KOPT-K1 (cell line): ENCODE data around the gene TUBA4B.
A peak's percentile ranks its signal among the peaks of the same experiment; 100 is the strongest.

Experiments used
- H3K27ac ChIP-seq: fragments of 200-600 bp; sonication (generic); 2 replicates; pipeline ENCODE4 v1.5.1; 2016; ENCODE audit warnings: antibody characterized with exemption, mild to moderate bottlenecking, low read depth, low read length; ENCODE audit not compliant: poor library complexity, severe bottlenecking
- H3K36me3 ChIP-seq: fragments of 200-600 bp; sonication (generic); 2 replicates; pipeline ENCODE4 v1.5.1; 2017; ENCODE audit warnings: antibody characterized with exemption, mild to moderate bottlenecking, low read length, moderate library complexity; ENCODE audit not compliant: insufficient read depth
- H3K9me3 ChIP-seq: fragments of 200-600 bp; sonication (generic); 2 replicates; pipeline ENCODE4 v1.5.1; 2017; ENCODE audit warnings: antibody characterized with exemption, low read length, mild to moderate bottlenecking; ENCODE audit not compliant: insufficient read depth, poor library complexity, severe bottlenecking

The TUBA4B gene

DNA sequence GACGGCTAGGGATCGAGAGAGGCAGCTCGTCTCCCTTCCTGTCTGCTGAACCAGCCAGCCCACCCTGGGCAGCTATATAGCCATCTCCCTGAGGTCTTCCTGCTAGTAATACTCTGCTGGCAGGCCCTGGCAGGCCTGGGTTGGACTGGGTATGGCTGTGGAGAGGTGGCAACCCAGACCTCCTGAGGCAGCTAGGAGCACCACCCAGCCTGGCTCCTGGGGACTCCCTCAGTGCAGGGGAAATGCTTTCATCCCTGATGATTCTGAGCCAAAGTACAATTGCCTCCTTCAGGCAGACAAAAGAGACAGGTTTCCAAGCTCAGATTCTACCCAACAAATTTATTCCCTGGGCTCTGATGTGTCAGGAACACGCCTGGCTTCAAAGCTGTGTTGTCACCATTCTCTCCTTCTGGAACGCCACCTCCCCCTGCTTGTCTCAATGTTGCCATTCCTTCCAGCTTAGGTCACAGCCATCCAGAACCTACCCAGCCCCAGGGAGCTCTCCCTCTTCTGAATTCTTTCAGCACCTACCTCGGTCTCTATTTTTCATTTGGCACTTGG, 21.4 kb downstream of the TUBA4B start:
- H3K9me3 ChIP-seq = no peaks in the 10 kb centered on the region
- H3K27ac ChIP-seq = no peak overlapping the region
- no peaks in the 10 kb centered on the region for H3K36me3 ChIP-seq

DNA sequence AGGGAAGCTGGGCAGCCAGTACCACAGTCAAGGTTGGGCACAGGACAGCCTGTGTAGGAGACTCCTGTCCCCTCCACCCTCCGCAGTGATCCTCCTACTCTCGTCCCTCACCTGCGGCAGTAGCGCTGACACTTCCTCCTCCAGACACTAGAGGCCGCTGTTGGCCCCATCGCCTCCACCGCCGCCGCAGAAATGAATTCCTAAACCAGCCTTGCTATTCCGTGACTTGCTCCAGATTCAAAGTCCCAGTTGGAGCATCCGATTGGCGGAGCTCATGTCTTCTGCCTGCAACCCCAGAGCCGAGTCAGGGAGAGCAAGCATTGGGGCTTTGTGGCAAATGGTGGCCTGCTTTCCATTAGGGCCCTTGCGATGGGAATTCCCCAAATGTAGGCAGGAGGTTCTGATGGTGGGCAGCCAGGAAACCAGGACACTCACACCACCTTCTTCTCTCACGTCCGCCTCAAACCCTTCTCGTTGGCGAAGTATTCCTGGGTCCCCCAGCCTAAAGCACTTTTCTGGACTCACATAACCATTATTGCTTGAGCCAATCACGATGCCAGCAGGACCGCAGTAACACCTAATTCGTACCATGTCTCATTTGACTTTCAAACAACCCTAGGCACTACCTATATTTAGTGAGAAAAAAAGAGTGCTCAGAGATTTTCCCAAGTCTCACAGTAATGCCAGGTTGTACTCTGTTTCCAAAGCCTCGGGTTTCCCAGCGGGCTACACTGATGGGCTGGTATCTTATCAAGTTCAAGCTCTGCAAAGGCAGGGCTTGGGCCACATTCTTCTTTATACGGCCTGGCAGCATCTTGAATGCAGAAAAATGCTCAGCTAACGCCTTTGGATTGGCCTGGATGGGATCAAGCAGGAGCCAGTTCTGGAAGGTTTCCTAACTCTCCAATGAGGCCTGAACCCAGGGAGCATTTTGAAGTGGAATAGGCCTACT, 24.9 kb downstream of the TUBA4B start:
- Histone ChIP-seq H3K27ac (no peak overlapping the region), H3K9me3 (no peaks in the 10 kb centered on the region), H3K36me3 (no peaks in the 10 kb centered on the region)

DNA sequence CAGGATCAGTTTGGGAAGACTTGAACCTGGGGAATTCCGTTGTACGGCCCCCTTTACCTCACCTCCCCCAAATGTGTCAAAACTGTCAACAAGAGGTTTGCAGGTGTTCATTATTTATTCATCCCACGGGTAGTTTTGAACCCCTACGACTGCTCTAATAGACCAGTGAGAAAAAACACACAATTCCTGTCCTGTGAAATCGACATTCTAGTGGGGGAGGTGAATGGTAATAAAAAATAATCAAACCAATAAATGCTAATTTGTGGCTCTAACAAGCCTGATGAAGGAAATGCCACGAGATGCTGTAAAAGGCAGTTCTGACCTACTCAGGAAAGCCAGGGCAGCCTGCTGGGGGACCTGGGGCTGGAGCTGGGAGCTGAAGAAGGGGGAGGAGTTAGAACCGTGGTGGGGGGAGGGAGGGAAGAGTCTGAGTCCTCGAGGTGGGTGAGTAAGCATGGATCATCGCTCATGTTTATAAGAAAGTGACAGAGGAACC, 25.7 kb downstream of the TUBA4B start:
- Histone ChIP-seq H3K9me3 (no peaks in the 10 kb centered on the region), H3K27ac (peak overlapping the region; percentile 54), H3K36me3 (no peaks in the 10 kb centered on the region; the same call in 1 of the 2 replicates)

DNA sequence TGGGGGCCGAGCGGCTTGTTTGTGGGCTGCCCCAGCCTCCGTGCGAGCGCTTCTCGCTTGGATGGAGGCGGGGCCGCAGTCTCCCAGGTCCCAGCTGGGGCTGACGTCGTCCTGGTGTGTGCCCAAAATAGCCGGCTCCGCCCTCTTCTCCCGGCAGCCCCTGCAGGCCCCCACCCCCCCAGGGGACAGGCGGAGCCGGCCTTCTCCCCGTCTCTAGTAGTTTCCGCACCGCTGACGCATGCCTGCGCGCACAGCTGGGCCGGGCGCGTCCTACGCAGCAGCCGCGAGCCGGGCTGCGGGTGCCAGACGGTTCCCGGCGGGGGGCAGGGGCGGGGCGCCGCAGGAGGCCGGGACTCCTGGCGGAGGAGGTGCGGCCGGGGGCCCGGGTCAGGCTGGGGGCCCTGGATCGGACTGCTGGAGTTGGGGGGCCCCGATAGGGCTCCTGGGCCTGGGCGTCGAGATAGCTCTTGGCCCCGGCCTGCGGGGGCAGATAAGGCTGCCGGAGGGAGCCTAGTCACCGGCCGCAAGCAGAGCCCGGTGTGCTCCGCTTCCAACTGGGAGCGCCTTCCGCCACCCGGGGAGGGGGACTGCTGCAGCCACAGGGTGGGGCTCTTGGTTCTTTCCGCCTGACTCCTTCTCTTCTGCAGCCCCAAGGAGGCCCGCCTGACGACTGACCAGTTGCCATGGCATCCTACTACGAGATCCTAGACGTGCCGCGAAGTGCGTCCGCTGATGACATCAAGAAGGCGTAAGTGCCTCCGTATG, 26.3 kb downstream of the TUBA4B start, which contains the start of gene DNAJB2:
TSS of gene DNAJB2 (plus strand) at position 216 of the 765 bp plus-strand sequence. CDS start at position 684, 468 bp downstream.
- peak within 1 kb of the TSS; percentile 54 for H3K27ac ChIP-seq
- H3K9me3 ChIP-seq = no peaks in the 10 kb centered on the region
- no peaks in the 10 kb centered on the region; the same call in 1 of the 2 replicates for H3K36me3 ChIP-seq

DNA sequence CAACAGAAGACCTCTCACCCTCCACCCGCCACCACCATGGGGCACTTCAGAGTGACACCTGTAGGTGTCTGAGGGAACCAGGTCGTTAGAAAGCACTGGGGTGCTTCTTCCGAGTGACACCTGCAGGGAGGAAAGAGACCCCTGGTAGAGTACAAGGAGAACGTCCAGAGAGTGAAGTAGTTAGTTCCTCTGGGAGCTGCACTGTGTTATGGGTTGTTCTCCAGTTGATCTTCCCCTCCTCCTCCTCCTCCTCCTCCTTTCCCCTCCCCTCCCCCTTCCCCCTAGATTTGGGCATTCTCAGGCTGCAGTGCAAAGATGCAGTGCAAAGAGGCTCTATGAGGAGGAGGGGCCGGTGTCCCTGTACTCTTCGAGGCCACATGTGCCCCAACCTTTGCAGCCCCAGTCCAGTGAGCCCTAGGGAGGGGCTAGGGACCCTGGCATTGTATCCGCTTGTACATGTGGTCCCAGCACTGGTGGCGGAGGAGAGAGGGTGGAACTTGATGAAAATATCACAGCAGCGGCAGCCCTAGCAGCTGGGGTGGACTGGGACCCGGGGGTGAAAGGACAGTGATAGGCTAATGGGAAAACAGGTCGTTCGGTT, 27.0 kb downstream of the TUBA4B start:
- Histone ChIP-seq H3K27ac (peak overlapping the region; percentile 54), H3K9me3 (no peaks in the 10 kb centered on the region), H3K36me3 (no peaks in the 10 kb centered on the region; the same call in 1 of the 2 replicates)

DNA sequence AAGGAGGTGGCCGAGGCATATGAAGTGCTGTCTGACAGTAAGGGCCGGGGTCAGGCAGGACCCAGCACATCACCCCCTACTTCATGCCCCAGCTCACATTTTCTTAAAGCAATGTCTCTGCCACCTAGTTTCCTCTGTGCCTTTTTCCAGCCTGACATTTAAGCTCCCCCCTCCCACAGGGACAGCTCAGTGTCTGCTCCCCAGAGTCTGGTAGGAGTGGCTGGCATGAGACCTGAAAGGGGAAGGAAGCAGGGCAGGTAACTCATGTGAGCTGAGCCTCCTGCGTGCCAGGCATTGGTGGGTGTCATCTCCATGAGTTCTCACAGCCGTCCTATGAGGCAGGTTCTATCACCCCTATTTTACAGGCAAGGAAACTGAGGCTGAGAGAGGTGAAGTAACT, 27.6 kb downstream of the TUBA4B start:
- no peak overlapping the region for H3K27ac ChIP-seq
- no peaks in the 10 kb centered on the region for H3K9me3 ChIP-seq
- no peaks in the 10 kb centered on the region; the same call in 1 of the 2 replicates for H3K36me3 ChIP-seq

DNA sequence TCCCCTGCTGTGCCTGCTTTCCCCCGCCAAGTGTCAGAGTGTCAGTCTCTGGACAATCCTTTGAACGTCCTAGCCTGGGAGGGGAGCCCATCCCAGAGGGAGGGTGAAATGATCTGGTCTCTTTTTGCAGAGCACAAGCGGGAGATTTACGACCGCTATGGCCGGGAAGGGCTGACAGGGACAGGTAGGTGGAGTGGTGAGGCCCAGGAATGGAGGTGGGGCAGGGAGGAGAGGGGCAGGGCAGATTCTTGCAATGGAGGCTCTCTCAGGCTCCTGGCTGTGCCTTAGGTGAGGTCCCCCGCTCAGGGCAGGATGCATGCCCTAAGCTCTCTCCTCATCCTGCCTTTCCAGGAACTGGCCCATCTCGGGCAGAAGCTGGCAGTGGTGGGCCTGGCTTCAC, 28.5 kb downstream of the TUBA4B start:
- no peaks in the 10 kb centered on the region; the same call in 1 of the 2 replicates for H3K36me3 ChIP-seq
- no peaks in the 10 kb centered on the region for H3K9me3 ChIP-seq
- H3K27ac ChIP-seq = no peak overlapping the region

DNA sequence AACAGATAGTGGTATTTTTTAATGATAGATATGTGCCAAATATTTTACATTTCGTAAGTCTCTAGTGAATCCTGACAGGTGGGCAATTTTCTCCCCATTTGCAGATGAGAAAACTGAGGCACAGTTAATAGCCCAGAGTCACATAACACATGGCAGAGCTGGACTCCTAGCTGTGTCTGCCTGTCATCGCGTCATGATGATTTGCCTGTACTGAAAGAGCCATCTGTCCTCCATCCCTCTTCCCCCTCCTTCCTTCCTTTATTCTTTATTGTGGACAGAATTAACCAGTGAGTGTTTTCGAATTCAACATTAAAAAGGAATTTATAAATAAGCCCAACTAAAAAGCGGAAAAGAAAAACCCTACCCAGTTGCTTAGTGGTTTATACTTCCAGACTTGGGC, 29.3 kb downstream of the TUBA4B start:
- H3K9me3 ChIP-seq = no peaks in the 10 kb centered on the region
- H3K27ac ChIP-seq = no peak overlapping the region
- H3K36me3 ChIP-seq = no peaks in the 10 kb centered on the region; the same call in 1 of the 2 replicates

DNA sequence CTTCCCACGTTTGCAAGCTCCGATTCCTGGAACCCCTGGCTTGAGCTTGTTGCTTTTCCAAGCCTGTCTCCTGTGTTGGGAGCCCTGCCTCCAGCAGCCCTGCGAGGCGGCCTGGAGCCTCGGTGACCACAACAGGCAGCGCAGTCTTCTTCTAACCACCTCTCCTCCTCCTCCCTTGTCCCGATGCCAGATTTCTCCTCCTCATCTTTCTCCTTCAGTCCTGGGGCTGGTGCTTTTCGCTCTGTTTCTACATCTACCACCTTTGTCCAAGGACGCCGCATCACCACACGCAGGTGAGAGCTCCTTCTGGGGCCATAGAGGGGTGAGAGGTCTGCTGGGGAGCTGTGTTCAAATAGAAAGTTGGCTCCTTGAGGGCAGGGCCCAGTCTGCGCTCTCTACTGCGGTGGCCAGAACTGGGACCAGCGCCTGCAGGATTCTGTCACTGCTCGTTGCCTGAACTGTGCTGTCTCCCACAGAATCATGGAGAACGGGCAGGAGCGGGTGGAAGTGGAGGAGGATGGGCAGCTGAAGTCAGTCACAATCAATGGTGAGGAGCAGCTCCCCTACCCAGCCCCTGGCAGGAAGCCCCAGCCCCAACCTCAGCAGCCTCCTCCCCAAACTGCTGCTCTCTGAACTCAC, 30.0 kb downstream of the TUBA4B start:
- Histone ChIP-seq H3K27ac (no peak overlapping the region), H3K36me3 (no peaks in the 10 kb centered on the region; the same call in 1 of the 2 replicates), H3K9me3 (no peaks in the 10 kb centered on the region)

DNA sequence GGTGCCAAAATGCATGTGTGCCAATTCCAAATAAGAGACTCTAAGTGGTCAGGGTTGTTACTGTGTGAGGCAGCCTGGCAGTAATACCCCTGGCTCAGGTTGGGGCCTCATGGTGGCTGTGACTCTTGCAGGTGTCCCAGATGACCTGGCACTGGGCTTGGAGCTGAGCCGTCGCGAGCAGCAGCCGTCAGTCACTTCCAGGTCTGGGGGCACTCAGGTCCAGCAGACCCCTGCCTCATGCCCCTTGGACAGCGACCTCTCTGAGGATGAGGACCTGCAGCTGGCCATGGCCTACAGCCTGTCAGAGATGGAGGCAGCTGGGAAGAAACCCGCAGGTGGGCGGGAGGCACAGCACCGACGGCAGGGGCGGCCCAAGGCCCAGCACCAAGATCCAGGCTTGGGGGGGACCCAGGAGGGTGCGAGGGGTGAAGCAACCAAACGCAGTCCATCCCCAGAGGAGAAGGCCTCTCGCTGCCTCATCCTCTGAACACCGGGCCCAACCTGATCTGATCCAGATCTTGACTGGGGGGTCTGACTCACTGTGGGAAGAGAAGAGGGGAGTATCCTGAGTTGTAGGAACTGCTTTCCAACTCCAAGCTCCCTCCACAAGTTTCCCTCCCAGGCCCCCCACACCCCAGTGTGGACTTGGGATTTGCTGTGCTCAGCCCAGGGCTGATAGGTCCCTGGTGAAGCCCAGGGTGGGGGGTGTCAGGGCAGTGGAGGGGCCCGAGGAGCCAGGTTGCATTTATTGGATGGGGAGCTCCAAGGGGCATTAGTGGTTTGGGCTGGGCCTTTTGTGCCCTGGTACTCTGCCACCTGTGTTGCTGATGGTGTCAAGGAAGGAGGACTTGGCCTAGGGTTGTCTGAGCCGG, 31.7 kb downstream of the TUBA4B start:
- no peaks in the 10 kb centered on the region; the same call in 1 of the 2 replicates for H3K36me3 ChIP-seq
- no peak overlapping the region for H3K27ac ChIP-seq
- no peaks in the 10 kb centered on the region for H3K9me3 ChIP-seq

DNA sequence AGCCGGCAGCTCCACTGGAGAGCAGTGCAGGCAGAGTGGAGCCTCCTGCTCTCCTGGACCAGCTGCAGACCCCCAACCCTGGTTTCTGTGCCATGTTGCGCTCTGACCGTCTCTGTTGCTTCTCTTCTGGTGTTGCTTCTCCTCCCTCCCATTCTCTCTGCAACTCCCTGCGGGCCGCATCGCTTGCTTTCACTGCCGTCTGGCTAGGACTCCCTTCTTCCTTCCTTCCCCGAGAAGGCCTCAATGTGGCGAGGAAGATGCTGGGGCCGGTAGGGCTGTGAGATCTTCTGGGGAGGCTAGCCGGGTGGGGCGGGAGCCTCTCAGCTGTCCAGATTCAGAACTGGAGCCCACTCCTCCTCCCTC, 32.3 kb downstream of the TUBA4B start:
- H3K27ac ChIP-seq = no peak overlapping the region
- H3K9me3 ChIP-seq = no peaks in the 10 kb centered on the region
- H3K36me3 ChIP-seq = no peaks in the 10 kb centered on the region; the same call in 1 of the 2 replicates

DNA sequence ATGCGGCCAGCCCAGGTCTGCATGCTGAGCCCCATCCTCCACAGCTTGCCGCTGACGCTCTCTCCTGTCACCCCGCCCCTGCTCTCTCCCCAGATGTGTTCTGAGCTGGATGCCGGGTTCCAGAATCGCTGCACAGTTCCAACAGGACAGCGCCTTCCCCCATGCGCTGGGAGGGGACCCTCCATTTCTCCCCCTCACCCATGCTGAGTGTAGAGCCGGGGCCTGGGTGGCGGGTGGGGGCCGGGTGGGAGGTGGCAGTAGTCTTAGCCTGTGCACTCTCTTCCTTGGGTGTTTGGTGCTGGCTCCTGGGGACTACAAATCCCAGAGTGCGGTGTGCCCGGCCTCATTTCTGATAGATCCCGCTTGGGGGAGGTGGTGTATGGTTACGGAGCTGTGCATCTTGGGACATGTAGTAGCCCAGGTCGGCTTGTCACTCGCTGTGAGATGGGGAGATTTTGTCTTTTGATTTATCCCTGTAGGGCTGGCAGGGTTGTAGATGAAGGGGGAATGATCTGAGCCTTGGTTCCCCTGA, 32.9 kb downstream of the TUBA4B start:
- Histone ChIP-seq H3K36me3 (no peaks in the 10 kb centered on the region; the same call in 1 of the 2 replicates), H3K27ac (no peak overlapping the region)

DNA sequence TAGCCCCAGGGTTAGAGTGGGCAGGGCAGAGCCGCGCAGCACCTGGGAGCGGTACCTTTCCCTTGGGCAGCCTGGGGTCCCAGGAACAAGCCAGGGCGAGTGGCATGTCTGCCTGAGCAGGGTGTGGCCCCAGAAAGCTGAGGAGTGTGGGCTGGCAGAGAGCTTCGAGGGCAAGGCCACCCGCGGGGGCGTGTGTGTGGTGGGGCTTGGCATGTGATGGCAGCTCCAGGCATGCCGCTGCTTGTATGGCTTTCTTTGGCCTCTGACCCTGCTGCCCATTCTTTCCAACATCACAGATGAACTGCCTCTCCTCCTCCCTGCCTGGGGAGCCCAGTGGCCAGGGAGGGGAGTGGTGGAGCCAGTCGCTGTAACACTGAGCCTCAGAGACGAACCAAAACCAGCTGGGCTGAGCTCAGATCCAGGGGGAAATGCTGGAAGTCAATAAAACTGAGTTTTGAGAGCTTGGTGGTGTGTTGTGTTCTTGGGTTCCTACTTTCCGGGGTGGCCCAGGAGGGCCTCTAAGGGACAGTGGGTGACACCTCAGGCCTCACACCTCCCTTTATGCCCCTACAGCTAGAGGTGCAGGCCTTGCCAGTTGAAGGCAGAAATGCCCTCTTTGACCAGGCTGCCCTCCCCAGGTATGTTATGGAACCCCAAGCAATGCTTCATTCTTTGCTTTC, 33.5 kb downstream of the TUBA4B start:
- no peaks in the 10 kb centered on the region; the same call in 1 of the 2 replicates for H3K36me3 ChIP-seq
- no peak overlapping the region for H3K27ac ChIP-seq
- no peaks in the 10 kb centered on the region for H3K9me3 ChIP-seq

More for the DNA sequence above, 32.9 kb downstream of the TUBA4B start:
- H3K9me3 ChIP-seq = no peaks in the 10 kb centered on the region
